ENCODE measurements around the gene PRIM2.
"Not testable (repeated sequence)": the region's sequence is repeated elsewhere in the genome, so short reads cannot be mapped to it uniquely, and the experiment has no call there.

Gene PRIM2

GRCh38 chr6:57368965-57369731, 51.7 kb downstream of the PRIM2 start:
- FAIRE-seq = not testable (repeated sequence)

DNA sequence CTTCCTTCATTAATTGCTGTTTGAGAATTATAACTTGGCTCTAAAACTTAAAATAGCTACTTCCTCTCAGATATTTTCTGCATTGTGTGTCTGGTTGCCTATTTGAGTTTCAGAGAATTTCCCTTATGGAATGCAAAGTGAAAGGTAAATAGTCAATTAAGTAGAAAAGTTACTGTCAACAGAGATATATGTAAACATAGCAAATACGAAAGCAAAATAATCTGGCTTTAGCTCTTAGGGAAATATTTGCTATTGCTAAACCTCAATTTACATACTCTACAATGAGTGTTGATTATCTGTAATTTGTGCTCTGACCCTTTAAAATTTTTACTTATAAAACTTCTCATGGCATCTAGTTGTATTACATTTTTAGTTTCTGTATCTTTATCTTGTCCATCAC, 54.3 kb downstream of the PRIM2 start:
- FAIRE-seq = not testable (repeated sequence)

DNA sequence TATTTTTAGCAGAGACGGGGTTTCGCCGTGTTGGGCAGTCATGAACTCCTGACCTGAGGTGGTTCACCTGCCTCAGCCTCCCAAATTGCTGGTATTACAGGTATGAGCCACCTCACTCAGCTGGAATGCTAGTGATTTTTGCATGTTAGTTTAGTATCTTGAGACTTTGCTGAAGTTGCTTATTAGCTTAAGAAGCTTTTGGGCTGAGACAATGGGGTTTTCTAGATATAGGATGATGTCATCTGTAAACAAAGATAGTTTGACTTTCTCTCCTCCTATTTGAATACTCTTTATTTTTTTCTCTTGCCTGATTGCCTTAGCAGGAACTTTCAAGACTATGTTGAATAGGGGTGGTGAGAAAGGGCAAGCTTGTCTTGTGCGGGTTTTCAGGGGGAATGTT, 57.3 kb downstream of the PRIM2 start:
- not testable (repeated sequence) for FAIRE-seq

DNA sequence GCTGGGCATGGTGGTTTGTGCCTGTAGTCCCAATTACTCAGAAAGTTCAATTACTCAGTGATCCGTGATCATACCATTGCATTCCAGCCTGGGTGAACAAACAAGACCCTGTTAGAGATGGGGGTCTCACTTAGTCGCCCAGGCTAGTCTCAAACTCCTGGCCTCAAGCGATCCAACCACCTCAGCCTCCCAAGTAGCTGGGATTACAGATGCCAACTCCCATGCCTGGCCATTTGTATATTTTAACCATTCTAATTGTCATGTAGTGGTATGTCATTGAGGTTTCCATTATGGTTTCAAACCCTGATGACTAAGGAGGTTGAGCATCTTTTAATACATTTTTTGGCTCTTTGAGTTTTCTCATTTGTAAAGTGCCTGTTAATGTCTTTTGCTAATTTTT, 58.7 kb downstream of the PRIM2 start:
- not testable (repeated sequence) for FAIRE-seq

GRCh38 chr6:57389038-57389592, 71.7 kb downstream of the PRIM2 start:
- not testable (repeated sequence) for FAIRE-seq

DNA sequence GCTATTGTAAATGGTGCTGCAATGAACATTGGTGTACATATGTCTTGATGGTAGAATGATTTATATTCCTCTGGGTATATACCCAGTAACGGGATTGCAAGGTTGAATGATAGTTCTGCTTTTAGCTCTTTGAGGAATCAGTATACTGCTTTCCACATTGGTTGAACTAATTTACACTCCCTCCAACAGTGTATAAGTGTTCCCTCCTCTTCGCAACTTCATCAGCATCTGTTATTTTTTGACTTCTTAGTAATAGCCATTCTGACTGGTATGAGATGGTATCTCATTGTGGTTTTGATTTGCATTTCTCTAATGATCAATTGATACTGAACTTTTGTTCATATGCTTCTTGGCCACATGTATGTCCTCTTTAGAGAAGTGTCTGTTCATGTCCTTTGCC, 73.4 kb downstream of the PRIM2 start:
- FAIRE-seq = not testable (repeated sequence)

- FAIRE-seq = not testable (repeated sequence)
Measured at GRCh38 chr6:57392047-57392446, 74.6 kb downstream of the PRIM2 start.

DNA sequence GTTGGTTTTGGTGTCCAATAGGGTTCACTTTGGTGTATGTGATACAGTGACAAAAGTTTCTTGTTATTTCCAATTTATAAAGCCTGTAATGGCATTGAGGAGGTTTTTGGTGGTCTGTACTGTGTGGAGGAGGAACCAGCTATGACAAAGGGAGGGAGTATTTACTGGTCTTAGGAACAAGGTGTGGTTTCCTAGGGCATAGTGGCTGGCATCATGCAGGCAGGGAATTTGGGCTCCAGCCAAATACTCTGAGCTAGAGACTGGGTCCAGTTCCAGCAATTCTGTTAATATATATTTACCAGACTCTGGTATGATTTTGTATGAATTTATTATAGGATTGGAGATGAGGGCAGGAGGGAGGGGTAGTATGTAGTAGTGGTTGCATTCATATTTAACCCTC, 101.9 kb downstream of the PRIM2 start:
- FAIRE-seq = not testable (repeated sequence)

DNA sequence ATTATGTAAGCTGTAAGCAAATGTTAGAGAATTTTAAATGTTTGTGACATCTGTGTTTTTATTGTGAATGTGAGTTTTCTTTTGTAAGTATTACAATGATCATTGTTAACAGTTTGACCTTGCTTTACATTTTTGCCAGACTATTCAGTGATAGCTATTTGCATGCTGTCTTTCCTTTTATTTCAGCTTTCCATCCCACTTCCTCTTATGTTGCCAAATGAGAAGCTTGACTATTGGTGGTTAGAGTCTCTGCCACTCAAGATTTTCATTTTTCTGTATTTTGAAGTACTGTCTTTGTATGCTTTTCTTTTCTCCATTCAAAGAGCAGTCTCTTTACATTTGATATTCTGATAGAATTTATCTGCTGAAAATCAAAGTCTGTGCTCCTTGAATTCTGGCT, 104.1 kb downstream of the PRIM2 start:
- no peak for FAIRE-seq

GRCh38 chr6:57423468-57423867, 106.0 kb downstream of the PRIM2 start:
- FAIRE-seq = peak; percentile 99

DNA sequence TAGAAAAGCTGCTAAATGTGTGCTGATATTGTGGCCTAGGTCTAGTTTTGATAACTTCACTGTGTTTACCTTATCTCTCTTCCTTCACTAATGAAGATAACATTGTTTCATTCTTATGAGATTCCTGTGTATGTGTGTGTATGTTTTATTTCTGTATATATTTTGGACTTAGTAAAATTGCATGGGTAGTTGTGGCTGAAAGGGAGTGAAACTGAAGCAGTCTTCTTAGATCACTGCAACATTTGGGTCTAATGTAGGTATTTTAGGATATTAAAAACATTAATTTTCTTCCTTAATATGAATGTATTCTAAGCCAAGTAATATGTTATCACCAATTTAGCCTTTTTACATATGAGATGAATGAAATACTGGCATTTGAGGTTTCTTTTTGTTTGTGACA, 114.3 kb downstream of the PRIM2 start:
- not testable (repeated sequence) for FAIRE-seq

- FAIRE-seq = no peak
Measured at GRCh38 chr6:57432157-57432556, 114.7 kb downstream of the PRIM2 start.

GRCh38 chr6:57432919-57433684, 115.7 kb downstream of the PRIM2 start:
- FAIRE-seq = no peak

GRCh38 chr6:57433790-57434189, 116.4 kb downstream of the PRIM2 start:
- FAIRE-seq = not testable (repeated sequence)

- no peak for FAIRE-seq
Measured at GRCh38 chr6:57434944-57435343, 117.5 kb downstream of the PRIM2 start.

DNA sequence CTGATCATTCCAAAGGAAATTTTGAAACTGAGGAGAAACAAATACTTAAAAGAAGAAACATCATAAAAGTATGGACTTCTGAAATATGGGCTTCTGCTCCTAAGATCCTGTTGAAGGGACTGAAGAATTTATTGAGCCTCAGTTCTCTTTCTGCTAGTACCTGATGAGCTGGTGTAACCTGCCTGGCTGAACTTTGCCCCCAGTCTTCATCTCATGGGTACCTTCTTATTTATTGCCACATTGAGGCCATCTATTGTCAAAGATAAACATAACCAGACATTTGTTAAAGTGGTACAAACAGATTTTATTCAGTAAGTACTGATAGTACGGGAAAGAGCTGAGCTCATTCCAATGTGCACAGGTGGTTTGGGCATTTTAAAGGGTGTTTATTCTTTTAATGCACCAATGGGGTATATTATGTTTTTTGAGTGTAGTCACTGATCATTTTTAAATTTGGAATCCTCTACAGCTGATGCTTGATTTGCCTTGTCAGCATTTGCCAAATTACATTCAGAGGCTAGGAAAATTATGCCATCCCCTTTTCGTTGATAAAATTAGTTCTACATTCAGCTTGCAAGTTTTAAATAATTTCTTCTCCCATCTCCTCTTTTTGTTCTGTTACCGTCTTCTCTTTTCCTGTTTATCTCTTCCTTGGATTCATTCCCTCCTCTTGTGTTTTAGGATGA, 118.2 kb downstream of the PRIM2 start:
- FAIRE-seq = no peak

GRCh38 chr6:57440735-57441134, 123.3 kb downstream of the PRIM2 start:
- FAIRE-seq = not testable (repeated sequence)

- FAIRE-seq = not testable (repeated sequence)
Measured at GRCh38 chr6:57442133-57442532, 124.7 kb downstream of the PRIM2 start.

GRCh38 chr6:57443181-57443580, 125.8 kb downstream of the PRIM2 start:
- not testable (repeated sequence) for FAIRE-seq

DNA sequence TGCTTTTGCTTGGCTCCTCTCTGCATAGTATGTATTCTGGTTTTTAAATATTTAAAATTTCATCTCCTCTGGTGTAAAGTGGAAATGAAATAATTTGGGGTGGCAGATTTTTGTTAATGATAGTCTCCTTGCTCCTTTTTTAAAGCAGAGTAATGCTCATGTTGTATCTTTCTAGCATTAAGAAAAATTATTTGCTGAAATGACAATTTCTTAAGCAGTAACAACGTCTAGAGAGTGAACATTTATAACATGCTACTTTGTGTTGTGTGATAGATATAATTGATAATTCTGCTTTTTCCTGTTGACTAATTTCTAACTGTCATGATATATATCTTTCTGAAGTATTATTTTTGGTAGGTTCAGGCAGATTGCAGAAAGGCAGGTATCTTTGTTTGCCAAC, 127.4 kb downstream of the PRIM2 start:
- not testable (repeated sequence) for FAIRE-seq

- FAIRE-seq = not testable (repeated sequence)
Measured at GRCh38 chr6:57445379-57445778, 127.9 kb downstream of the PRIM2 start.

GRCh38 chr6:57445790-57446468, 128.5 kb downstream of the PRIM2 start:
- FAIRE-seq = not testable (repeated sequence)

Measured in G401.6 (cell line).